Posterior vena cava (tissue), 2 donors: ENCODE measurements around the gene C2orf81. TPM values are rescaled to one million over a fixed set of nuclear protein-coding genes. Genes with fewer than 3 reads are reported as not detected.
A peak's percentile ranks its signal among the peaks of the same experiment; 100 is the strongest.

ENCODE experiments used
- DNase-seq: peaks from one replicate; pipeline ENCODE4 v3.0.0-alpha.2; 2020; ENCODE audit warnings: low spot score
- intact Hi-C, 2 donors: fragments of 100-400 bp; cut with DNase I; formaldehyde crosslinking; loops; one replicate each; pipeline versions ENCODE4 v1.14.1 to v1.14.2; 2022 to 2023
- total RNA-seq, 2 donors: library from RNA; stranded (reverse); fragmentation: NEBNext Ultra II Directional; extraction: Animal tissue kit (Norgen Biotek cat#: 25700); gene quantifications; one replicate each; pipeline ENCODE4 v1.2.1, GENCODE V29; 2021
- donor health status: DM: yes; HTN: yes; CAD: no.
- donor health status: DM: yes; HTN: yes; CAD: no.

The C2orf81 gene
- total RNA-seq, 2 donors from 2014 or later = 2.3 to 2.7 TPM

GRCh38 chr2:74401891-74402290 lies 19.5 kb downstream of the C2orf81 start:
- no peak for DNase-seq
- intact Hi-C loops = no loop called here

GRCh38 chr2:74399785-74400184 lies 21.6 kb downstream of the C2orf81 start:
- DNase-seq = no peak
- intact Hi-C loops = no loop called here

DNA sequence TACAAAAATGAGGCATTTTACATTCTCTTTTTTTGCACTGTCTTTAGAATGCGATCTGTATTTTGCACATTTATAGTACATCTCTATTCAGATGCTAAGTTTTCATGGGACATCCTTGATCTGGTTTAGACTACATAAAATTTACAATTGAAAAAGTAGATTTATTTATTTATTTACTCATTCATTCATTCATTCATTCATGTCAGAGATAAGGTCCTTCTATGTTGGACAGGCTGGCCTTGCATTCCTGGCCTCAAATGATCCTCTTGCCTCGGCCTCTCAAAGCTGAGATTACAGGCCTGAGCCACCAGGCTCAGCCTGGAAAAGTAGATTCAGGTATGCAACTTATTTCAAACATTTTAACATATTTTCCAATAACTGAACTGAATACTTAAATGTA lies 25.3 kb downstream of the C2orf81 start:
- intact Hi-C loops = no loop called here
- no peak for DNase-seq

- intact Hi-C loops = no loop called here
- no peak for DNase-seq
These were observed 27.9 kb downstream of the C2orf81 start for GRCh38 chr2:74393525-74393924.

- no peak for DNase-seq
- intact Hi-C loops = no loop called here
These were observed 29.0 kb downstream of the C2orf81 start for GRCh38 chr2:74392449-74392743.

GRCh38 chr2:74391580-74392448 lies 29.6 kb downstream of the C2orf81 start:
- peak; percentile 99 for DNase-seq
- intact Hi-C loops = no loop called here

- DNase-seq = no peak
- intact Hi-C loops = no loop called here
These were observed 30.2 kb downstream of the C2orf81 start for GRCh38 chr2:74391209-74391579.

DNA sequence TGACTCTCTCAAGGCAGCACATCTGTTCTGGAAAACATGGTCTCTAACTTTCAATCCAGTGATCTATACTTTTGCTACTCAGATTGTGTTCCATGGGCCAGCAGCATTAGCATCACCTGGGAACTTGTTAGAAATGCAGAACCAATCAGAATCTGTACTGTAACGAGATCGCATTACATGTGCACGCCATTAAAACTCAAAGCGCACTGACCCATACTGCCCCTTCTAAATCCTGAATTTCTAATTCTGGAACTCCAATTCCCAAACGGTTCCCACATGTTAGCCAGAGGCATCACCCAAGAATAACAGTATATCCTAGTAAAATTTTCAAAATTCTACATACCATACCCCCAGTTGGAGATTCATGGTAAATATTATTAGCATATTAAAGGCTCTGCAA lies 30.8 kb downstream of the C2orf81 start:
- no peak for DNase-seq
- intact Hi-C loops = no loop called here

- DNase-seq = no peak
- intact Hi-C loops = no loop called here
These were observed 34.1 kb downstream of the C2orf81 start for GRCh38 chr2:74387346-74387745.

DNA sequence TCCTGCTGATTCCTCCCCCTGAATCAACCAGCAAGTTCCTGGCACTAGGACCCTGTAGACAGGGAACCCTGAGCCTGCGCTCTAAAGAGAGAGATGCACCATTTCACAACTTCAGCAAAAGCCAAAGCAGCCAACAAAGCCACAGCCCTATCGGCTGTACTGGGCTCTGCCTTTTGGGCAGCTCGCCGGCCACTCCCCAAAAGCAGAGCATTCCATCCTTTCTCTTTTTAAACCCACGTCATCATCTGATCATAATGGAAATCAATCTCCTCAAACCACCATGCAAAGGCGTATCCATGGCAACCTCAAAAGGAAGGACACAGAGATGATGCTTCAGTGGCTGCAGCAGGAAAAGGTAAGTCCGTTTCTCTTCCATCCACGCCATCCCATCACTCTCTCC lies 36.0 kb downstream of the C2orf81 start:
- intact Hi-C loops = no loop called here
- DNase-seq = no peak

- intact Hi-C loops = no loop called here
- no peak for DNase-seq
These were observed 37.4 kb downstream of the C2orf81 start for GRCh38 chr2:74384051-74384450.

DNA sequence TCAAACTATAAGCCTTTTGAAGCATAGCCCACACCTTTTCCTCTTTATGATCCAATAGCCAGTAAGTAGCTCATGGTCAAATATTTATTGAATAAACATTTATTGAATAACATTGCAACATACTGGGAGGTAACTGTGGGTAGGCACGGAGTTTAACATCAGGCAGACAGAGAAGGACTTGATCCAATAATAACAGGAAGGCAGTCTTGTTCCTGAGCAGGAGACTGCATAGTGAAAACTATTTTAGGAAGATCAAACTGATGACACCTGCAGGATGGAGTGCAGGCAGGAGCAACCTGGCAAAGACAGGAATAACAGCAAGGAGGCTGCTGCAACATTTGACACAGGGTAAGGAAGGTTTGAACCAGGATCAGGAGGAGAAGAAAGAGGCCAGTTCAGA lies 38.2 kb downstream of the C2orf81 start:
- intact Hi-C loops = no loop called here
- no peak for DNase-seq

- DNase-seq = no peak
- intact Hi-C loops = no loop called here
These were observed 39.7 kb downstream of the C2orf81 start for GRCh38 chr2:74381751-74382150.

DNA sequence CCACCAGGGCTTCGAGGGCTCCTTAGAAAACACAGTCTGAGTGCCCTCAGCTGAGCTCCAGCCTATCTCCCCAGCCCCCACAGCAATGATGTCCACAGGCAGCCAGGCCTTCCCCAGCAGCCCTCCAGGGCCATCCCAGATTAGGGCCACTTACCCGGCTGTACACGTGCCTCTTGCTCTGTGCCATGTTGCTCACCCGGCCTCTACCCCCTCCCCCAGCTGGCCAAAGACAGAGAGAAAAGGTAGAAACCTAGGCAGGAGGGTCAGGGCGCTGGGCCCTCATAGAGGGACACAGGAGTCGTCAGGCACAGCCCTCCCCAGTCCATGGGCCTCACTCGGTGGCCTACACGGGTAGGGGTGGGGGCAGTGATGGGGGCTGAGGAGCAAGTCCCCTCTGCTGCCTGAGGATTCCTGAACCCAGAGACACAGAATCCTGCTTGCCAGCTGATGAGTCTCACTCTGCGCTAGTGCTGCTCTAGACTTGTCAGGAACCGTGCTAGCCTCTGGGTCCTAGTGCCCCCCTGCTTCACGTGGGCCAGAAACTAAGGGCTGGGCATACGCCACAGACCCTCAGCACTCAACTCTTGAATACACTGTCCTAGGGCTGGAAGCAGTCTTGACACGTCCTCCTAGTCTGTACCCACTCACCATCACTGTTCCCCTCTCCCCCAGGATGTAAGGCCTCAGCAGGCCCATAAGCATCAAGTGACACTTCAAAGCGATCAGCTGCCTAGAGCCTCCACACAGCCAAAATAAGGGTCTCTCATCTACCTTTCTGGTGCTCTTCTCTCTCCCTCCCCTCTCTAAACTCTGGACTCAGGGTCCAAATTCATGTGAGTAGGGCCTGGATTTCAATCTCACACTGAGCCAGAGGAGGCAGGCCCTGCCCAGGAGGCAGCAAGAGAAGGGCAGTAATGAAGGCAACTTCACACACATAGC lies 41.3 kb downstream of the C2orf81 start, which contains the start of gene DCTN1:
DCTN1 (minus strand) TSS at position 461 of the 939 bp plus-strand sequence; CDS start at position 187, 274 bp downstream.
- intact Hi-C loops = no loop called here
- DNase-seq = no peak

DNA sequence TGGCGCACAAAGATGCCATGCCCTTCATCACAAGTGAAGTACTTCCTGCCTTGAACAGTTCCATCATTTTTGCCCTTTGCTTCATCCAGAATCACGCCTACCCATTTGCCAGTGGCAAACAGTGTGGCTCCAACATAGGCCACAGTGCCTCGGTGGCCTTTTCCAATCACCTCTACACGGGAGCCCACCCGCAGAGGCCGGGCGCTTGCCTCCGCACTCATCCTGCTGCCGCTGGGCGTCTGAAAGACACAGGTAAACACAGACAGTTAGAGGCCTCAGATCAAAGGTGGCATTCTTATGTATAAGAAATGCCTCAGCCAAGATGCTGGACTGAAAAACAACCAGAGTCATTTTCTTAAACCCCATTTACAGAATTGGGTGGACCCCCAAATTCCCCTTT lies 43.4 kb downstream of the C2orf81 start:
- no peak for DNase-seq
- intact Hi-C loops = no loop called here

- intact Hi-C loops = no loop called here
- DNase-seq = no peak
These were observed 45.6 kb downstream of the C2orf81 start for GRCh38 chr2:74375838-74376237.

- intact Hi-C loops = no loop called here
- DNase-seq = peak; percentile 90
These were observed 46.8 kb downstream of the C2orf81 start for GRCh38 chr2:74374509-74375205.

DNA sequence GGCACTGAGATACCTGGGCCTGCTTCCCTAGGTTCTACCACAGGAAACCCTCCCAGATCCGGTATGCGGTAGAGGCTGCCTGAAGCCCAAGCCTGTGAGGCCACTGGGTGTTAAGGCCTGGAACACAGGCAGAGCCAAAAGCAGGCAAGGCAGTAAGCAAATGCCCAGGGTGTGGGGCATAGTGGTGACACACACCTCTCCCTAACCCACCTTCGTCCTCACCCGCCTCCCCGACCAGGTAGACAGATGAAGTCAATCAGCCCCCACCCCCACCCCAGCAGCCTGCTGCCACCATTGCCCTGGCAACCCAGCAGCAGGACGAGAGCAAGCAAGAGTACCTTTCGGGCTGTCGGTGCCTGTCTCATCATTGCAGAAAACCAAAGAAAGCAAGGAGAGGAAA lies 47.4 kb downstream of the C2orf81 start:
- intact Hi-C loops = no loop called here

DNA sequence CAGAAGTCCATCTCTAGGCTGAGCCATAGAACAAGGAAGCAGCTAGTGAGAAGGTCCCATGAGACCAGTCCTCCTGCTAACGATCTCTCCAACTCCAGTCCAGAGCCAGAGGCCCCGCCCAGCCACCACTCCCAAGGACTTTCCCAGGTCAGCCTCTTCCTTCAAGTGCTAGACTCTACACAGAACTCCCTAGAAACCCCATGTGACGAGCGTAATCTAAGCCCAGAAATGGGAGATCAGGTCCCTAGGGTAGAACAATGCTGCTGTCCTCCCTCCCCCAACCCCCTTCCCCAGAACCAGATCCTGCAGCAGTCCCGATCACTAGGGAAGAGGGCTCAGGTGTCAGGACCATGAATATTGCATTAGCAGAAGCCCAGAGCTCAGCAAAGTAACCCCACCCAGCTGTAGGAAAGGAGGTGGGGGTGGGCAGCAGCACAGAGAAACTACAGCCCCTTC lies 48.2 kb downstream of the C2orf81 start:
- peak; percentile 86 for DNase-seq
- intact Hi-C loops = no loop called here

More for the DNA sequence above, 47.4 kb downstream of the C2orf81 start:
- DNase-seq = no peak

GRCh38 chr2:74372674-74373073 lies 48.7 kb downstream of the C2orf81 start:
- no peak for DNase-seq
- intact Hi-C loops = no loop called here
